ENCODE data around the gene SLC40A1.

DNA sequence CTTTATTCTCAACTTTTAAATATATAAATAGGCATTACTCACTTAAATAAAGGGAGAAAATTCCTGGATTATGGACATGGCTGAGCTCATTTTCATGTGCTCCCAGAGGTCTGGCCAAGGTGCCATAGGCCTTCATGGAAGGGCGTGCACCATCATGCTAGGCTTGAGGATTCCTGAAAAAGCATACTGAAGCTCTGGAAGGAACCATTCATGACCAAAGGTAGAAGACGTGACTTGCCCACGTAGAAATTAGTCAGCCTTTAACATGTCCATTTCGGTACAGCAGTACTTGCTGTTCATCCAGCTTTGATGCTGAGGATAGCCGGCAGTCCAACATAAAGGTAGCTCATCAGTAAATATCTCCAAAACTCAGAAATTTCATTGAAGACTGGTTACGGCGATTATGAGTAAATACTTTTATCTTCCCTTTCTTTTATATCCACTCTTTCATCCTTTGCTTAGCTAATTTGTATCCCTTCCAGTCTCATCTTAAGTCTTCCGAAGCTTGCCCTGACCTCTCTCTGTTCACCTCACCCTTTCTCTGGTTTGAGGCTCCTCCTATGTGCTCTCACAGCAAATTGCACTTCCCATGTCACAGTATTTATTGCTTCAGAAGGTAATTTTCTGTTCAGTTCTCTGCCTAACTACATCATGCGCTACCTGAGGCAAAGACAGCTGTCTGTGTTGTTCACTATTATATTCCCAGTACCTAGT lies 48.4 kb upstream of the SLC40A1 start:
- TF ChIP-seq, protein P1, sequence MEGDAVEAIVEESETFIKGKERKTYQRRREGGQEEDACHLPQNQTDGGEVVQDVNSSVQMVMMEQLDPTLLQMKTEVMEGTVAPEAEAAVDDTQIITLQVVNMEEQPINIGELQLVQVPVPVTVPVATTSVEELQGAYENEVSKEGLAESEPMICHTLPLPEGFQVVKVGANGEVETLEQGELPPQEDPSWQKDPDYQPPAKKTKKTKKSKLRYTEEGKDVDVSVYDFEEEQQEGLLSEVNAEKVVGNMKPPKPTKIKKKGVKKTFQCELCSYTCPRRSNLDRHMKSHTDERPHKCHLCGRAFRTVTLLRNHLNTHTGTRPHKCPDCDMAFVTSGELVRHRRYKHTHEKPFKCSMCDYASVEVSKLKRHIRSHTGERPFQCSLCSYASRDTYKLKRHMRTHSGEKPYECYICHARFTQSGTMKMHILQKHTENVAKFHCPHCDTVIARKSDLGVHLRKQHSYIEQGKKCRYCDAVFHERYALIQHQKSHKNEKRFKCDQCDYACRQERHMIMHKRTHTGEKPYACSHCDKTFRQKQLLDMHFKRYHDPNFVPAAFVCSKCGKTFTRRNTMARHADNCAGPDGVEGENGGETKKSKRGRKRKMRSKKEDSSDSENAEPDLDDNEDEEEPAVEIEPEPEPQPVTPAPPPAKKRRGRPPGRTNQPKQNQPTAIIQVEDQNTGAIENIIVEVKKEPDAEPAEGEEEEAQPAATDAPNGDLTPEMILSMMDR (IDR thresholded peaks at IDR 0.05) = peak in 2 of 6 experiments; percentile 21 to 33
- no peak for TF ChIP-seq POLR2A (IDR thresholded peaks at IDR 0.05)
